HepG2 (cell line): ENCODE results near the gene RPP14. TPM values are rescaled to one million over a fixed set of nuclear protein-coding genes. Genes with fewer than 3 reads are reported as not detected.

Source experiments
- CAMTA2 ChIP-seq: sonication (generic); formaldehyde crosslinking; IDR thresholded peaks from 2 replicates; pipeline ENCODE4 v1.4.0; 2020; ENCODE audit warnings: mild to moderate bottlenecking, missing genetic modification reagents, borderline replicate concordance
- CBX2 ChIP-seq, 2 experiments: fragments of 200-600 bp in 1 of 2; sonication (generic); formaldehyde crosslinking in 1 of 2; IDR thresholded peaks; 2 replicates each; pipeline versions ENCODE4 v1.7.0 to v1.8.1; 2018 to 2022; ENCODE audit warnings: low read depth in 2 of 2, low read length in 1 of 2, mild to moderate bottlenecking in 1 of 2, missing genetic modification reagents in 1 of 2
- CENPX ChIP-seq: sonication (generic); formaldehyde crosslinking; IDR thresholded peaks from 2 replicates; pipeline ENCODE4 v1.9.0; 2021; ENCODE audit warnings: mild to moderate bottlenecking, missing genetic modification reagents, moderate library complexity
- ETV5 ChIP-seq: IDR thresholded peaks from 2 replicates; pipeline ENCODE4 v1.6.1; 2018; ENCODE audit warnings: missing biosample characterization, missing genetic modification reagents, inconsistent platforms, borderline replicate concordance
- FOXA3 ChIP-seq: IDR thresholded peaks from 2 replicates; pipeline ENCODE4 v1.6.1; 2016; ENCODE audit warnings: missing genetic modification reagents, missing compliant biosample characterization
- FOXO1 ChIP-seq: sonication (generic); formaldehyde crosslinking; IDR thresholded peaks from 2 replicates; pipeline ENCODE4 v1.4.0; 2020; ENCODE audit warnings: missing genetic modification reagents
- GFI1 ChIP-seq: sonication (generic); formaldehyde crosslinking; IDR thresholded peaks from 2 replicates; pipeline ENCODE4 v1.5.0; 2020; ENCODE audit warnings: missing genetic modification reagents, mild to moderate bottlenecking, borderline replicate concordance
- KAT7 ChIP-seq: IDR thresholded peaks from 2 replicates; pipeline ENCODE4 v1.6.1; 2018; ENCODE audit warnings: borderline replicate concordance, missing compliant biosample characterization
- KLF12 ChIP-seq: sonication (generic); formaldehyde crosslinking; IDR thresholded peaks from 2 replicates; pipeline ENCODE4 v1.4.0; 2020; ENCODE audit warnings: missing genetic modification reagents, borderline replicate concordance
- MEF2D ChIP-seq: sonication (generic); formaldehyde crosslinking; IDR thresholded peaks from 2 replicates; pipeline ENCODE4 v1.5.1; 2020; ENCODE audit warnings: mild to moderate bottlenecking, missing genetic modification reagents
- MTA1 ChIP-seq: sonication (generic); formaldehyde crosslinking; IDR thresholded peaks from 2 replicates; pipeline ENCODE4 v1.4.0; 2020; ENCODE audit warnings: missing genetic modification reagents, mild to moderate bottlenecking, borderline replicate concordance
- MTF1 ChIP-seq: sonication (generic); formaldehyde crosslinking; IDR thresholded peaks from 2 replicates; pipeline ENCODE4 v1.5.0; 2020; ENCODE audit warnings: missing genetic modification reagents
- NCOA5 ChIP-seq: sonication (generic); formaldehyde crosslinking; IDR thresholded peaks from 2 replicates; pipeline ENCODE4 v1.4.0; 2020; ENCODE audit warnings: missing genetic modification reagents
- NFIB ChIP-seq: sonication (generic); formaldehyde crosslinking; IDR thresholded peaks from 2 replicates; pipeline ENCODE4 v1.9.0; 2021; ENCODE audit warnings: missing genetic modification reagents, mild to moderate bottlenecking, borderline replicate concordance
- PAWR ChIP-seq: sonication (generic); formaldehyde crosslinking; IDR thresholded peaks from 2 replicates; pipeline ENCODE4 v1.4.0; 2020; ENCODE audit warnings: missing genetic modification reagents, mild to moderate bottlenecking, borderline replicate concordance
- PHB2 ChIP-seq: fragments of 450-650 bp; IDR thresholded peaks from 2 replicates; pipeline ENCODE4 v1.6.1; 2018; ENCODE audit not compliant: partially characterized antibody
- RARA ChIP-seq: IDR thresholded peaks from 2 replicates; pipeline ENCODE4 v1.6.1; 2016; ENCODE audit warnings: missing genetic modification reagents, missing compliant biosample characterization
- SAP130 ChIP-seq: IDR thresholded peaks from 2 replicates; pipeline ENCODE4 v1.6.1; 2016; ENCODE audit warnings: low read depth
- SRSF9 ChIP-seq: fragments of 200-400 bp; formaldehyde crosslinking; IDR thresholded peaks from 2 replicates; pipeline ENCODE4 v1.6.1; 2018; ENCODE audit warnings: borderline replicate concordance, mild to moderate bottlenecking, low read depth, low read length; ENCODE audit not compliant: insufficient read depth, poor library complexity, severe bottlenecking
- SUZ12 ChIP-seq: fragments of 150-350 bp; IDR thresholded peaks from 2 replicates; pipeline ENCODE4 v1.6.1; 2014; ENCODE audit warnings: low read depth, low read length
- XBP1 ChIP-seq: sonication (generic); formaldehyde crosslinking; IDR thresholded peaks from 2 replicates; pipeline ENCODE4 v1.5.0; 2020; ENCODE audit warnings: missing genetic modification reagents
- ZFP36L2 ChIP-seq: sonication (generic); formaldehyde crosslinking; IDR thresholded peaks from 2 replicates; pipeline ENCODE4 v1.4.0; 2020; ENCODE audit warnings: missing genetic modification reagents
- ZFP90 ChIP-seq: sonication (generic); formaldehyde crosslinking; IDR thresholded peaks from 2 replicates; pipeline ENCODE4 v1.8.0; 2022; ENCODE audit warnings: missing genetic modification reagents, mild to moderate bottlenecking, inconsistent platforms, borderline replicate concordance
- ZKSCAN1 ChIP-seq: fragments of 150-350 bp; IDR thresholded peaks from 2 replicates; pipeline ENCODE4 v1.6.1; 2014; ENCODE audit warnings: low read length
- ZKSCAN8 ChIP-seq: IDR thresholded peaks from 2 replicates; pipeline ENCODE4 v1.6.1; 2016; ENCODE audit warnings: borderline replicate concordance, missing genetic modification reagents, missing compliant biosample characterization
- ZNF263 ChIP-seq: sonication (generic); formaldehyde crosslinking; IDR thresholded peaks from 2 replicates; pipeline ENCODE4 v1.4.0; 2020; ENCODE audit warnings: missing genetic modification reagents
- ZNF451 ChIP-seq: sonication (generic); formaldehyde crosslinking; IDR thresholded peaks from 2 replicates; pipeline ENCODE4 v1.5.0; 2020; ENCODE audit warnings: mild to moderate bottlenecking, missing genetic modification reagents
- ZNF501 ChIP-seq: sonication (generic); formaldehyde crosslinking; IDR thresholded peaks from 2 replicates; pipeline ENCODE4 v1.5.1; 2020; ENCODE audit warnings: mild to moderate bottlenecking, moderate library complexity, missing genetic modification reagents
- ZNF543 ChIP-seq: sonication (generic); formaldehyde crosslinking; IDR thresholded peaks from 2 replicates; pipeline ENCODE4 v1.4.0; 2020; ENCODE audit warnings: mild to moderate bottlenecking, missing genetic modification reagents
- ZNF558 ChIP-seq: sonication (generic); formaldehyde crosslinking; IDR thresholded peaks from 2 replicates; pipeline ENCODE4 v1.9.0; 2022; ENCODE audit warnings: mild to moderate bottlenecking, missing genetic modification reagents, borderline replicate concordance
- polyA plus RNA-seq, 8 experiments: library from polyadenylated mRNA; depleted of rRNA in 3 of 8; stranded (reverse) in 7 of 8; unstranded in 1 of 8; fragments of >200 nt; fragmentation: Illumina TruSeq in 4 of 8; extraction: Trizol in 4 of 8; gene quantifications; 2 replicates each; pipeline versions ENCODE4 v1.2.1 to v1.2.3, GENCODE V29; 2011 to 2016; ENCODE audit warnings: low read depth in 4 of 8, missing spikeins in 1 of 8, mixed read lengths in 1 of 8; ENCODE audit not compliant: insufficient read depth in 1 of 8
- total RNA-seq, 5 experiments: library from RNA; depleted of rRNA; stranded (reverse); fragments of >200 nt; fragmentation: Illumina TruSeq; extraction: Trizol; gene quantifications; 2 replicates each; pipeline ENCODE4 v1.2.3, GENCODE V29; 2016; ENCODE audit warnings: low read depth in 1 of 5
- TF ChIP-seq, protein P1 (sequence below): sonication (generic); formaldehyde crosslinking; IDR thresholded peaks from 2 replicates; pipeline ENCODE4 v1.4.0; 2020; ENCODE audit warnings: mild to moderate bottlenecking, missing genetic modification reagents
- TF ChIP-seq, protein P2 (sequence below): sonication (generic); formaldehyde crosslinking; IDR thresholded peaks from 2 replicates; pipeline ENCODE4 v1.5.1; 2020; ENCODE audit warnings: missing genetic modification reagents, mild to moderate bottlenecking, borderline replicate concordance

RPP14 gene
- total and polyA plus RNA-seq, 2 of the 13 experiments (the other 11 are each of a cell fraction or from before 2014, with no cell fraction given), result 15.4 to 16.2 TPM

DNA sequence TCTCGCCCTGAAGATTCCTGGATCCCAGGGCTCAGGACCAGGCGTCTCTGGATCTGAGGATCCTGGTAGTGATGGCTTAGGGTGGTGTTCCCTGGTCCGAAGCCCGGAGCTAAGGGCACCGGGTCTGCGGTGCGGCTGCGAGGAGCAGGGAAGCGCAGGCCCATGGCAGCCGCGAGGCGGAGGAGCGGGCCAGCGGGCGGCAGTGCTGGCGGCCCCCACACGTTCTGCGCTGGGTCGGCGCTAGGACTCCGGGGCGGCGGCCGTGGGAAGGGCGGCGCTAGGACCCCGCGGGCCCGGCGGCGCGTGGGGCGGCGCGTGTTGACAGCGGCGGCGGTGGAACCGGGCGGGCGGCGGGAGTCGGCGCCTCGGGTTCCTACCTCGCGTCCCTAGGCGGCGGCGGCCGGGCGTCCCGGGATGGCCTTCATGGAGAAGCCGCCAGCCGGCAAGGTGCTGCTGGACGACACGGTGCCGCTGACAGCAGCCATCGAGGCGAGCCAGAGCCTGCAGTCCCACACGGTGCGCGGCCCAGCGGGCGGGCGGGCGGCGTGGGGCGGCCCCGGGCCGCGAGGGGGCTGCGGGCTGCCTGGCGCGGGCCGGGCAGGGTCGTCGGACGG, 26.6 kb downstream of the RPP14 start, which contains the start of gene PXK (continued):
- TF ChIP-seq CBX2 (IDR thresholded peaks at IDR 0.05; ENCODE audit: low read depth, low read length), result no peak
- TF ChIP-seq CBX2 (CRISPR knock-in tag; IDR thresholded peaks at IDR 0.05; ENCODE audit: low read depth), result no peak
- TF ChIP-seq PHB2, result no peak
- TF ChIP-seq ZKSCAN8 (CRISPR knock-in tag), result no peak
- no peak for TF ChIP-seq ZFP36L2 (CRISPR knock-in tag)
- TF ChIP-seq ZNF501 (CRISPR knock-in tag), result no peak
- no peak for TF ChIP-seq MEF2D
- peak; percentile 87 for TF ChIP-seq SAP130
- TF ChIP-seq CENPX (CRISPR knock-in tag), result no peak
- TF ChIP-seq KLF12 (CRISPR knock-in tag), result peak; percentile 44; the same call in 1 of the 2 replicates
- TF ChIP-seq XBP1 (CRISPR knock-in tag), result no peak
- no peak for TF ChIP-seq PAWR (CRISPR knock-in tag)
- peak; percentile 89 for TF ChIP-seq FOXO1 (CRISPR knock-in tag)
- TF ChIP-seq ZNF263, result no peak; the same call in 1 of the 2 replicates
- no peak for TF ChIP-seq SRSF9
- no peak for TF ChIP-seq ZFP90 (CRISPR knock-in tag)
- TF ChIP-seq, protein P1, sequence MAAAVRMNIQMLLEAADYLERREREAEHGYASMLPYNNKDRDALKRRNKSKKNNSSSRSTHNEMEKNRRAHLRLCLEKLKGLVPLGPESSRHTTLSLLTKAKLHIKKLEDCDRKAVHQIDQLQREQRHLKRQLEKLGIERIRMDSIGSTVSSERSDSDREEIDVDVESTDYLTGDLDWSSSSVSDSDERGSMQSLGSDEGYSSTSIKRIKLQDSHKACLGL (CRISPR knock-in tag), result no peak; the same call in 1 of the 2 replicates
- TF ChIP-seq ETV5 (CRISPR knock-in tag), result no peak; the same call in 1 of the 2 replicates
- TF ChIP-seq ZNF451, result peak; percentile 76; the same call in 1 of the 2 replicates
- peak; percentile 74 for TF ChIP-seq FOXA3 (CRISPR knock-in tag)
- peak; percentile 97 for TF ChIP-seq ZNF543 (CRISPR knock-in tag)
- TF ChIP-seq, protein P2, sequence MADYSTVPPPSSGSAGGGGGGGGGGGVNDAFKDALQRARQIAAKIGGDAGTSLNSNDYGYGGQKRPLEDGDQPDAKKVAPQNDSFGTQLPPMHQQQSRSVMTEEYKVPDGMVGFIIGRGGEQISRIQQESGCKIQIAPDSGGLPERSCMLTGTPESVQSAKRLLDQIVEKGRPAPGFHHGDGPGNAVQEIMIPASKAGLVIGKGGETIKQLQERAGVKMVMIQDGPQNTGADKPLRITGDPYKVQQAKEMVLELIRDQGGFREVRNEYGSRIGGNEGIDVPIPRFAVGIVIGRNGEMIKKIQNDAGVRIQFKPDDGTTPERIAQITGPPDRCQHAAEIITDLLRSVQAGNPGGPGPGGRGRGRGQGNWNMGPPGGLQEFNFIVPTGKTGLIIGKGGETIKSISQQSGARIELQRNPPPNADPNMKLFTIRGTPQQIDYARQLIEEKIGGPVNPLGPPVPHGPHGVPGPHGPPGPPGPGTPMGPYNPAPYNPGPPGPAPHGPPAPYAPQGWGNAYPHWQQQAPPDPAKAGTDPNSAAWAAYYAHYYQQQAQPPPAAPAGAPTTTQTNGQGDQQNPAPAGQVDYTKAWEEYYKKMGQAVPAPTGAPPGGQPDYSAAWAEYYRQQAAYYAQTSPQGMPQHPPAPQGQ (CRISPR knock-in tag), result no peak
- 0 out of 2 replicates have a peak, but pooled peaks have one; percentile 19 for TF ChIP-seq RARA (CRISPR knock-in tag)
- TF ChIP-seq MTF1 (CRISPR knock-in tag), result no peak
- TF ChIP-seq NCOA5 (CRISPR knock-in tag), result no peak
- TF ChIP-seq ZNF558, result no peak
- no peak; the same call in 1 of the 2 replicates for TF ChIP-seq MTA1 (CRISPR knock-in tag)
- no peak for TF ChIP-seq ZKSCAN1
- TF ChIP-seq SUZ12, result no peak
- TF ChIP-seq KAT7 (CRISPR knock-in tag), result no peak
- TF ChIP-seq CAMTA2 (CRISPR knock-in tag), result no peak
- TF ChIP-seq NFIB (CRISPR knock-in tag), result no peak
- no peak; the same call in 1 of the 2 replicates for TF ChIP-seq GFI1 (CRISPR knock-in tag)
